OCI-LY7 (cell line): ENCODE measurements around the gene HTT-AS. TPM values are rescaled to one million over a fixed set of nuclear protein-coding genes. Genes with fewer than 3 reads are reported as not detected.

Source experiments
- BruUV-seq: library from RNA; stranded (reverse); fragments of 400-500 nt; replicated peaks from 2 replicates; lab custom pipeline; 2021; lab: Mats Ljungman, UMichigan
- CTCF ChIA-PET: fragments of 300-600 bp; sonication (Branson Sonifier 250); formaldehyde crosslinking; loops from one replicate; lab custom pipeline; 2022; ENCODE audit warnings: antibody characterized with exemption; ENCODE audit not compliant: unreplicated experiment; lab: Charles Lee
- POLR2A ChIA-PET: fragments of 300-600 bp; sonication (Branson Sonifier 250); formaldehyde crosslinking; loops from one replicate; lab custom pipeline; 2022; ENCODE audit warnings: antibody characterized with exemption; lab: Charles Lee
- DNase-seq: peaks from one replicate; pipeline ENCODE4 v3.0.0-alpha.2; 2015; ENCODE audit warnings: low spot score
- H2AFZ ChIP-seq: fragments of 200-600 bp; sonication (generic), shearing (Covaris generic); 2 replicates; pipeline ENCODE4 v1.6.1; 2014; ENCODE audit warnings: mild to moderate bottlenecking, antibody characterized with exemption, low read length, moderate library complexity
- H3K27ac ChIP-seq: fragments of 200-600 bp; sonication (generic); 2 replicates; pipeline ENCODE4 v1.5.1; 2014; ENCODE audit warnings: mixed run types, low read depth, mild to moderate bottlenecking, moderate library complexity, low read length, inconsistent platforms; ENCODE audit not compliant: poor library complexity, severe bottlenecking
- H3K36me3 ChIP-seq: fragments of 200-600 bp; sonication (generic); 2 replicates; pipeline ENCODE4 v1.6.1; 2014; ENCODE audit warnings: mild to moderate bottlenecking, antibody characterized with exemption, low read length, moderate library complexity, mixed read lengths; ENCODE audit not compliant: insufficient read depth
- H3K4me1 ChIP-seq: fragments of 200-600 bp; sonication (generic); 2 replicates; pipeline ENCODE4 v1.5.1; 2014; ENCODE audit warnings: mild to moderate bottlenecking, low read length; ENCODE audit not compliant: insufficient read depth, poor library complexity, severe bottlenecking
- H3K4me2 ChIP-seq: fragments of 200-600 bp; sonication (generic); 2 replicates; pipeline ENCODE4 v1.6.1; 2014; ENCODE audit warnings: mild to moderate bottlenecking, low read length
- H3K4me3 ChIP-seq: fragments of 200-600 bp; sonication (generic); 2 replicates; pipeline ENCODE4 v1.5.1; 2014; ENCODE audit warnings: mild to moderate bottlenecking, low read depth, low read length; ENCODE audit not compliant: poor library complexity, severe bottlenecking
- H3K79me2 ChIP-seq: fragments of 200-600 bp; sonication (generic); 2 replicates; pipeline ENCODE4 v1.6.1; 2016; ENCODE audit warnings: low read depth, mild to moderate bottlenecking, low read length, moderate library complexity, mixed read lengths; ENCODE audit not compliant: insufficient read depth
- H3K9me2 ChIP-seq: fragments of 200-600 bp; sonication (generic); 2 replicates; pipeline ENCODE4 v1.6.1; 2016; ENCODE audit warnings: mild to moderate bottlenecking, low read length, mixed read lengths; ENCODE audit not compliant: insufficient read depth
- H3K9me3 ChIP-seq: fragments of 200-600 bp; sonication (generic); 2 replicates; pipeline ENCODE4 v1.6.1; 2014; ENCODE audit warnings: mild to moderate bottlenecking, mixed run types, low read length, mixed read lengths
- H4K20me1 ChIP-seq: fragments of 200-600 bp; sonication (generic); 2 replicates; pipeline ENCODE4 v1.6.1; 2014; ENCODE audit warnings: mild to moderate bottlenecking, antibody characterized with exemption, low read length, moderate library complexity, mixed read lengths; ENCODE audit not compliant: insufficient read depth
- EZH2phosphoT487 ChIP-seq: fragments of 200-600 bp; sonication (generic); IDR thresholded peaks from 2 replicates; pipeline ENCODE4 v1.6.1; 2018; ENCODE audit warnings: low read depth, borderline replicate concordance, mild to moderate bottlenecking, mixed run types, antibody characterized with exemption, low read length, moderate library complexity, mixed read lengths
- intact Hi-C: fragments of 100-400 bp; cut with micrococcal nuclease; formaldehyde crosslinking; loops from one replicate; pipeline ENCODE4 v1.10.0; 2022; ENCODE audit not compliant: unreplicated experiment
- total RNA-seq, 2 experiments: library from RNA; depleted of rRNA in 1 of 2; stranded (reverse); fragments of >200 nt in 1 of 2; shearing (Covaris generic) in 1 of 2; gene quantifications; 2 replicates each; pipeline ENCODE4 v1.2.3, GENCODE V29; 2014 to 2022
- TF ChIP-seq, protein P1 (sequence below): fragments of 200-600 bp; sonication (generic); conservative IDR thresholded peaks from 2 replicates; pipeline ENCODE4 v1.5.1; 2014; ENCODE audit warnings: mild to moderate bottlenecking, antibody characterized with exemption, low read length, moderate library complexity, mixed read lengths

HTT-AS gene
- total RNA-seq, 2 experiments from 2014 or later, result not detected

DNA sequence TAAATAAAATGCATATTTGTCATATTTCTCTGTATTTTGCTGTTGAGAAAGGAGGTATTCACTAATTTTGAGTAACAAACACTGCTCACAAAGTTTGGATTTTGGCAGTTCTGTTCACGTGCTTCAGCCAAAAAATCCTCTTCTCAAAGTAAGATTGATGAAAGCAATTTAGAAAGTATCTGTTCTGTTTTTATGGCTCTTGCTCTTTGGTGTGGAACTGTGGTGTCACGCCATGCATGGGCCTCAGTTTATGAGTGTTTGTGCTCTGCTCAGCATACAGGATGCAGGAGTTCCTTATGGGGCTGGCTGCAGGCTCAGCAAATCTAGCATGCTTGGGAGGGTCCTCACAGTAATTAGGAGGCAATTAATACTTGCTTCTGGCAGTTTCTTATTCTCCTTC is 3.5 kb upstream of the HTT-AS start:
- H3K4me2 ChIP-seq, result peak overlapping the region; percentile 94
- no peaks in the 10 kb centered on the region for H4K20me1 ChIP-seq
- CTCF ChIA-PET, result no interaction called here
- TSS peak; percentile 41 for BruUV-seq
- peaks cover 15% of the 10 kb centered on the region for H3K36me3 ChIP-seq
- intact Hi-C loops, result no loop called here
- peaks cover 79% of the 10 kb centered on the region for H3K79me2 ChIP-seq
- H2AFZ ChIP-seq, result no peak overlapping the region
- TF ChIP-seq EZH2phosphoT487, result no peak
- TF ChIP-seq, protein P1, sequence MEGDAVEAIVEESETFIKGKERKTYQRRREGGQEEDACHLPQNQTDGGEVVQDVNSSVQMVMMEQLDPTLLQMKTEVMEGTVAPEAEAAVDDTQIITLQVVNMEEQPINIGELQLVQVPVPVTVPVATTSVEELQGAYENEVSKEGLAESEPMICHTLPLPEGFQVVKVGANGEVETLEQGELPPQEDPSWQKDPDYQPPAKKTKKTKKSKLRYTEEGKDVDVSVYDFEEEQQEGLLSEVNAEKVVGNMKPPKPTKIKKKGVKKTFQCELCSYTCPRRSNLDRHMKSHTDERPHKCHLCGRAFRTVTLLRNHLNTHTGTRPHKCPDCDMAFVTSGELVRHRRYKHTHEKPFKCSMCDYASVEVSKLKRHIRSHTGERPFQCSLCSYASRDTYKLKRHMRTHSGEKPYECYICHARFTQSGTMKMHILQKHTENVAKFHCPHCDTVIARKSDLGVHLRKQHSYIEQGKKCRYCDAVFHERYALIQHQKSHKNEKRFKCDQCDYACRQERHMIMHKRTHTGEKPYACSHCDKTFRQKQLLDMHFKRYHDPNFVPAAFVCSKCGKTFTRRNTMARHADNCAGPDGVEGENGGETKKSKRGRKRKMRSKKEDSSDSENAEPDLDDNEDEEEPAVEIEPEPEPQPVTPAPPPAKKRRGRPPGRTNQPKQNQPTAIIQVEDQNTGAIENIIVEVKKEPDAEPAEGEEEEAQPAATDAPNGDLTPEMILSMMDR, result no peak
- no peaks in the 10 kb centered on the region for H3K9me3 ChIP-seq
- peak overlapping the region; percentile 82 for H3K27ac ChIP-seq
- H3K9me2 ChIP-seq, result no peaks in the 10 kb centered on the region
- H3K4me3 ChIP-seq, result peak overlapping the region; percentile 100
- POLR2A ChIA-PET, result interaction anchor here (1.6 kb wide), 1 partner anchor 10 kb away, joined by 4 read pairs; no protein-coding TSS in a partner anchor
- DNase-seq, result peak; percentile 78
- H3K4me1 ChIP-seq, result peaks cover 34% of the 10 kb centered on the region

DNA sequence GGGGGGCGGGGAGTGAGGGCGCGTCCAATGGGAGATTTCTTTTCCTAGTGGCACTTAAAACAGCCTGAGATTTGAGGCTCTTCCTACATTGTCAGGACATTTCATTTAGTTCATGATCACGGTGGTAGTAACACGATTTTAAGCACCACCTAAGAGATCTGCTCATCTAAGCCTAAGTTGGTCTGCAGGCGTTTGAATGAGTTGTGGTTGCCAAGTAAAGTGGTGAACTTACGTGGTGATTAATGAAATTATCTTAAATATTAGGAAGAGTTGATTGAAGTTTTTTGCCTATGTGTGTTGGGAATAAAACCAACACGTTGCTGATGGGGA is 1.3 kb upstream of the HTT-AS start:
- H2AFZ ChIP-seq, result no peak overlapping the region
- H4K20me1 ChIP-seq, result no peaks in the 10 kb centered on the region
- ChIA-PET POLR2A (interaction anchor here (0.7 to 1.1 kb wide), 2 partner anchors 29 to 62 kb away, joined by 4 read pairs; no protein-coding TSS in a partner anchor), CTCF (no interaction called here)
- H3K79me2 ChIP-seq, result peaks cover 57% of the 10 kb centered on the region
- H3K27ac ChIP-seq, result peak overlapping the region; percentile 82
- peaks cover 34% of the 10 kb centered on the region for H3K4me1 ChIP-seq
- peak overlapping the region; percentile 100 for H3K4me3 ChIP-seq
- H3K4me2 ChIP-seq, result peak overlapping the region; percentile 94
- intact Hi-C loops, result loop anchor here (2.0 kb wide), 1 partner anchor 113 kb away; the partner anchor contains the start of genes GRK4 and NOP14
- no peak for TF ChIP-seq EZH2phosphoT487
- TF ChIP-seq, protein P1, result no peak
- no peaks in the 10 kb centered on the region for H3K9me2 ChIP-seq
- DNase-seq, result no peak
- BruUV-seq, result no TSS peak
- peaks cover 7% of the 10 kb centered on the region for H3K36me3 ChIP-seq
- no peaks in the 10 kb centered on the region for H3K9me3 ChIP-seq
